Activated CD8-positive, alpha-beta memory T cell treated with anti-CD3 and anti-CD28 coated beads for 48 hours (primary cell): Measurements from ENCODE around the gene CNPY4.
"Not testable (repeated sequence)": the region's sequence is repeated elsewhere in the genome, so short reads cannot be mapped to it uniquely, and the experiment has no call there.

ENCODE experiments used
- DNase-seq, 3 experiments: peaks; one replicate each; pipeline ENCODE4 v3.0.0-alpha.2; 2020; ENCODE audit warnings: low read depth in 2 of 3, low spot score in 2 of 3

Gene CNPY4

GRCh38 chr7:100146350-100146749 is 26.9 kb downstream of the CNPY4 start:
- not testable (repeated sequence) for DNase-seq

- DNase-seq = no peak
Observed at GRCh38 chr7:100147278-100147677, 27.8 kb downstream of the CNPY4 start.

- no peak for DNase-seq
Observed at GRCh38 chr7:100148225-100148558, 28.8 kb downstream of the CNPY4 start.

GRCh38 chr7:100148559-100149328 is 29.3 kb downstream of the CNPY4 start, which contains the start of gene LAMTOR4:
TSS of gene LAMTOR4 (plus strand) at chr7:100148918. CDS start at chr7:100148973, 55 bp downstream.
- peak; percentile 69 to 95 (median 92) for DNase-seq

- DNase-seq = no peak
Observed at GRCh38 chr7:100152404-100152803, 33.0 kb downstream of the CNPY4 start.

- DNase-seq = no peak
Observed at GRCh38 chr7:100152937-100153666, 33.7 kb downstream of the CNPY4 start.

GRCh38 chr7:100153708-100154535 is 34.5 kb downstream of the CNPY4 start:
- DNase-seq = no peak

GRCh38 chr7:100154651-100155491 is 35.4 kb downstream of the CNPY4 start:
- DNase-seq = no peak

- no peak for DNase-seq
Observed at GRCh38 chr7:100155553-100156317, 36.3 kb downstream of the CNPY4 start.

- no peak for DNase-seq
Observed at GRCh38 chr7:100156331-100157068, 37.1 kb downstream of the CNPY4 start.

GRCh38 chr7:100157069-100157333 is 37.6 kb downstream of the CNPY4 start:
- no peak for DNase-seq

GRCh38 chr7:100157334-100158228 is 38.1 kb downstream of the CNPY4 start:
- DNase-seq = no peak

GRCh38 chr7:100158229-100159098 is 39.0 kb downstream of the CNPY4 start, which contains the start of gene TRAPPC14:
TSS of gene TRAPPC14 (minus strand) at chr7:100158723. CDS start at chr7:100158499, 224 bp downstream.
- DNase-seq = peak; percentile 76 to 90 (median 80)

GRCh38 chr7:100159099-100159623 is 39.7 kb downstream of the CNPY4 start:
- no peak for DNase-seq

GRCh38 chr7:100160067-100160466 is 40.6 kb downstream of the CNPY4 start:
- DNase-seq = no peak

GRCh38 chr7:100163006-100163531 is 43.6 kb downstream of the CNPY4 start:
- DNase-seq = no peak

- no peak for DNase-seq
Observed at GRCh38 chr7:100163871-100164270, 44.4 kb downstream of the CNPY4 start.
